Measurements from ENCODE around the gene LTB4R2.

DNA sequence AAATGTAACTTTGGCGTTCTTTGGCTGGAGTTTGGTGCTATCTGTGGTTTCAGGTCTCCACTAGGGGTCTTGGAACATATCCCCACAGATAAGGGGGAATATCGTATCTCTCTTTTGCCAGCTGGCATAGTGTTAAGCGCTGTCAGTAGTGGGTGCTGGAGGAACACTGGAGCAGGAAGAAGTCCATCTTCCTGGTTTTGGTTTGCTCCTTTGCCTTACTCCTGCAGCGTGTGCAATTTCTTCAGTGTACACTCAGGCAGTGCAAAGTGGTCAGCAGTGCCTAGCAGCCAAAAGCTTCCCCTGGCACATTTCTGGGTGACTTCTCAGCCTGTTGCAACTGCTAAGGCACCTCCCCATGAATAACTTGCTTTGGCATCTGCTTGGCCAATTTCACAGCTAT is 41.6 kb downstream of the LTB4R2 start:
- TF ChIP-seq PAX5 (IDR thresholded peaks at IDR 0.05; ENCODE audit: insufficient read depth, low read length, severe bottlenecking) = no peak
- TF ChIP-seq POLR2A (IDR thresholded peaks at IDR 0.05; ENCODE audit: low read depth, low read length) = no peak
- no peak for TF ChIP-seq POU2F2 (IDR thresholded peaks at IDR 0.05; ENCODE audit: low read depth, low read length)
- no peak for TF ChIP-seq POLR2AphosphoS5 (IDR thresholded peaks at IDR 0.05; ENCODE audit: low read depth, low read length)
- no peak for TF ChIP-seq TAF1 (IDR thresholded peaks at IDR 0.05; ENCODE audit: low read depth, low read length)
- TF ChIP-seq SPI1 (IDR thresholded peaks at IDR 0.05; ENCODE audit: low read depth, low read length) = no peak

Measured in GM12891 (cell line).